Lower leg skin (tissue), 3 donors: ENCODE measurements around the gene CAPS.

Experiments used
- POLR2A ChIP-seq, 2 donors: fragments of 450-650 bp; IDR thresholded peaks; one replicate each; pipeline ENCODE4 v1.6.1; 2016 to 2017; ENCODE audit warnings: antibody characterized with exemption in 2 of 2, mild to moderate bottlenecking in 1 of 2, moderate library complexity in 1 of 2
- TF ChIP-seq, protein P1 (sequence below), 3 donors: fragments of 450-650 bp; IDR thresholded peaks; one replicate each; pipeline ENCODE4 v1.5.1; 2016; ENCODE audit warnings: antibody characterized with exemption in 3 of 3, mild to moderate bottlenecking in 3 of 3, moderate library complexity in 2 of 3

DNA sequence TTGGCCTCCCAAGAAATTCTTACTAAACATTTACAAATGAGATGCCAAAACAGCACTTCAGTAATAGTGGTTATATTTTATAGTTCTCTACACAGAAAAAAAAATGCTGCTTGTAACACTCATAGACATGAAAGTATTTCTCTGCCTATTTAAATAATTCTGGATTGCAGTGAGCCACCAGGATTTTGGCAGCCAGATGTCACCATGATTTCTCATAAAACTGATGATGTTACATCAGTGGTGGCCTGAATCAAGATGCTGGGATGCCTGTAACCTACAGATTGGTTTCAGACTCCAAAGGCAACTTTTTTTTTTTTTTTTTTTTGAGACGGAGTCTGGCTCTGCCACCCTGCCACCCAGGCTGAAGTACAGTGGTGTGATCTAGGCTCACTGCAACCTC is 2.7 kb upstream of the CAPS start:
- TF ChIP-seq, protein P1, sequence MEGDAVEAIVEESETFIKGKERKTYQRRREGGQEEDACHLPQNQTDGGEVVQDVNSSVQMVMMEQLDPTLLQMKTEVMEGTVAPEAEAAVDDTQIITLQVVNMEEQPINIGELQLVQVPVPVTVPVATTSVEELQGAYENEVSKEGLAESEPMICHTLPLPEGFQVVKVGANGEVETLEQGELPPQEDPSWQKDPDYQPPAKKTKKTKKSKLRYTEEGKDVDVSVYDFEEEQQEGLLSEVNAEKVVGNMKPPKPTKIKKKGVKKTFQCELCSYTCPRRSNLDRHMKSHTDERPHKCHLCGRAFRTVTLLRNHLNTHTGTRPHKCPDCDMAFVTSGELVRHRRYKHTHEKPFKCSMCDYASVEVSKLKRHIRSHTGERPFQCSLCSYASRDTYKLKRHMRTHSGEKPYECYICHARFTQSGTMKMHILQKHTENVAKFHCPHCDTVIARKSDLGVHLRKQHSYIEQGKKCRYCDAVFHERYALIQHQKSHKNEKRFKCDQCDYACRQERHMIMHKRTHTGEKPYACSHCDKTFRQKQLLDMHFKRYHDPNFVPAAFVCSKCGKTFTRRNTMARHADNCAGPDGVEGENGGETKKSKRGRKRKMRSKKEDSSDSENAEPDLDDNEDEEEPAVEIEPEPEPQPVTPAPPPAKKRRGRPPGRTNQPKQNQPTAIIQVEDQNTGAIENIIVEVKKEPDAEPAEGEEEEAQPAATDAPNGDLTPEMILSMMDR (IDR thresholded peaks at IDR 0.05): no peak
- no peak for TF ChIP-seq POLR2A (IDR thresholded peaks at IDR 0.05)
